GM10266 (cell line): Measurements from ENCODE around the gene GNAT3.

Experiments used
- DNase-seq: peaks from one replicate; pipeline ENCODE4 v3.0.0; 2012; ENCODE audit errors: extremely low spot score
- TF ChIP-seq, protein P1 (sequence below): IDR thresholded peaks from 2 replicates; pipeline ENCODE4 v1.5.1; 2012; ENCODE audit warnings: mild to moderate bottlenecking, low read depth; ENCODE audit not compliant: control insufficient read depth, insufficient read depth; ENCODE audit errors: missing control alignments

GNAT3 gene

DNA sequence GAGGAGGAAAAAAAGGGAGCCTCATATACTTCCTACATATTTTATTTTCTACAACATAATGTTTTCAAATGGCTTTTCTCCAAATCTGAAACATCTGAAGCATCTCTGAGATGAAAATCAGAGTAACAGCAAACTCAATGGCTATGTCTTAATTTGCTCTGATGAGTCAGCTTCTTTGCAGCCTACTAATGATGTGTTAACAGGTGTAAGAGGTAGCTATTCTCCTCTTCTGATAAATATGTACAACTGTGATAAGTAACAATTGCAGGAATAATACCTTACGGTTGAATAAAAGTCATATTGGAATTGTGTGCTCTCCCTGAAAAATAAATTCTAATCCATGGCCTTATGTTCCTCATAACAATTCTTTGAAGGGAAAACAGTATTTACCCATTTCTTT, 45.2 kb downstream of the GNAT3 start:
- TF ChIP-seq, protein P1, sequence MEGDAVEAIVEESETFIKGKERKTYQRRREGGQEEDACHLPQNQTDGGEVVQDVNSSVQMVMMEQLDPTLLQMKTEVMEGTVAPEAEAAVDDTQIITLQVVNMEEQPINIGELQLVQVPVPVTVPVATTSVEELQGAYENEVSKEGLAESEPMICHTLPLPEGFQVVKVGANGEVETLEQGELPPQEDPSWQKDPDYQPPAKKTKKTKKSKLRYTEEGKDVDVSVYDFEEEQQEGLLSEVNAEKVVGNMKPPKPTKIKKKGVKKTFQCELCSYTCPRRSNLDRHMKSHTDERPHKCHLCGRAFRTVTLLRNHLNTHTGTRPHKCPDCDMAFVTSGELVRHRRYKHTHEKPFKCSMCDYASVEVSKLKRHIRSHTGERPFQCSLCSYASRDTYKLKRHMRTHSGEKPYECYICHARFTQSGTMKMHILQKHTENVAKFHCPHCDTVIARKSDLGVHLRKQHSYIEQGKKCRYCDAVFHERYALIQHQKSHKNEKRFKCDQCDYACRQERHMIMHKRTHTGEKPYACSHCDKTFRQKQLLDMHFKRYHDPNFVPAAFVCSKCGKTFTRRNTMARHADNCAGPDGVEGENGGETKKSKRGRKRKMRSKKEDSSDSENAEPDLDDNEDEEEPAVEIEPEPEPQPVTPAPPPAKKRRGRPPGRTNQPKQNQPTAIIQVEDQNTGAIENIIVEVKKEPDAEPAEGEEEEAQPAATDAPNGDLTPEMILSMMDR, result no peak
- no peak for DNase-seq

DNA sequence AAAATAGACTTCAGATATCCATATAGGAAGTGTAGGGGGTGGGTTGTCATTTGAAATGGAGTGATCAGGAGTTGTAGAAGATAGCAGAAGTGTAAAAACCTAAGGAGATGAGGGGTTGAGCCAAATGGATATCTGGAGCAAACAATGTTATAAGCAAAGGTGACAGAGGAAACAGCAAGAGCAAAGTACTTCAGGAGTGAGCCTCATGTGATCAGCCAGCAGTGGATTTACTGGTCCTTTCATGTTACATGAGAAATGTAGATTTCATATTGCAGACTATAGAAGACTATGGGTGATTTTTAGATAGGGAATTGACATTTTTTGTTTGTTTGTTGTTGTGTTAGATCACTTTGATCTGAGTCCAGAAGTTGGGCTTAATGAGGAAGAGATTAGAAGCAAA, 47.7 kb downstream of the GNAT3 start:
- DNase-seq, result no peak
- TF ChIP-seq, protein P1, result no peak

DNA sequence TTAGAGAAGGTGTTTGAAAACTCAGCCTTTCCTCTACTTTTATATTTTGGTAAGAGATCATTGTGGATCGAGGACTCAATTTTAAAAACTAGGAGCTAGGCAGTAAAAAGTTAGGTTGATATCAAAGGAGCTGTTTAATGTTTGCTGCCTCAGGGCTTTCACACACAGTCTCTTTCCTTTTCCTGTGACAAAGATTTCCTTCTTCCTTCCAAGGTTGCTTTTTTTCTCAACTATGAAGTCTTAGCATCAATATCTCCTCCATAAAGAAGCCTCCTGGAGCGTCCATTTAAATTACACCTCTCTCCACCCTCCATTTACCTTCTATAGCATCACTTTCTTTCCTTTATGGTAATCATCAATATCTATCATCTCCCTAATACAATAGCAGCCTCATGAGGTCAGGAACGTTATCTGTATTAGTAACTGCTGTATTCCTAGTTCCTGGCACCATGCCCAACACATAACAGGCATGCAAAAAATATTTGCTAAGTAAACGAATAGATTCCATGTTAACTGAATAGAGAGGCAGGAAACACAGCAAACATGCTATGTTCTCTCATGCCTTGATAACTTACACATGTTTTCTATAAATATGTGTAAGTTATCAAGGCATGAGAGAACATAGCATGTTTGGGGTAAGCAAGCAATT, 48.5 kb downstream of the GNAT3 start:
- no peak for DNase-seq

DNA sequence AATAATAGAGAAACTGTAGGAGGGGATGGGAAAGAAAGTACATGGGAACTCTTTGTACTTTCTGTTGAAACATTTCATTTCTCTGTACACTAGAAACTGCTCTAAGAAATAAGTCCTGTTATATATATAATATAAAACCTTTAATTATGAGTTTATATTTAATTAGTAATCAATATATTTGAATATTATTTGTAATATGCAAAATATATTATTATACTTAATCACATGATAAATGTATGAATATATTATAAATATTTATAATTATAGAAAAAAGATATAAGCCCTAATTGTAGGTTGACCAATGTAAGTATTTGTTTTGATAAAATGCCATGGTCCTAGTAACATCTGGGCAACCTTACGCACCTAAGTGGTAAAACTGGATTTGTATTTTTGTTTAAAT, 51.0 kb downstream of the GNAT3 start:
- TF ChIP-seq, protein P1, result no peak
- no peak for DNase-seq

More for the DNA sequence above, 48.5 kb downstream of the GNAT3 start:
- TF ChIP-seq, protein P1, result no peak

DNA sequence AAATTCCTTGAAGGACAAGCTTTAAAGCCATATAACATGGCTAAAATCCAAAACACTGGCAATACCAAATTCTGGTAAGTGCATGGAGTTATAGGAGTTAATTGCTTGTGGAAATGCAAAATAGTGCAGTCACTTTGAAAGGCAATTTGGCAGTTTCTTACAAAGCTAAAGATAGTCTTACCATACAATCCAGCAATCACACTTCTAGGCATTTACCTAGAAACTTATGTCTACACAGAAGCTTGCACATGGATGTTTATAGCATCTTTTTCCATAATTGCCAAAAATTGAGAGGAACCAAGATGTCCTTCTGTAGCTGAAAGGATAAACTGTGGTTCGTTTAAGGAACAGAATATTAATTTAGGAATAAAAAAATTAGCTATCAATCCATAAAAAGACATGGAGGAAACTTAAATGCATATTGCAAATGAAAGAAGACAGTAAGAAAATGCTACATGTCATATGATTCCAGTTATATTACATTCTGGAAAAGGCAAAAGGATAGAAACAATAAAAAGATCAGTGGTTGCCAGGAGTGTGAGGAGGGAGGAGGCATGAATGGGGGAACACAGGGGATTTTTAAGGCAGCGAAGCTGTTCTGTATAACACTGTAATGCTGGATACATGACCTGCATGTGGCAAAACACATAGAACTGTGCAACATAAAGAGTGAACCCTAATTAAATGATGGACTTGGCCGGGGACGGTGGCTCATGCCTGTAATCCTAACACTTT, 51.9 kb downstream of the GNAT3 start:
- TF ChIP-seq, protein P1, result no peak
- DNase-seq, result no peak

DNA sequence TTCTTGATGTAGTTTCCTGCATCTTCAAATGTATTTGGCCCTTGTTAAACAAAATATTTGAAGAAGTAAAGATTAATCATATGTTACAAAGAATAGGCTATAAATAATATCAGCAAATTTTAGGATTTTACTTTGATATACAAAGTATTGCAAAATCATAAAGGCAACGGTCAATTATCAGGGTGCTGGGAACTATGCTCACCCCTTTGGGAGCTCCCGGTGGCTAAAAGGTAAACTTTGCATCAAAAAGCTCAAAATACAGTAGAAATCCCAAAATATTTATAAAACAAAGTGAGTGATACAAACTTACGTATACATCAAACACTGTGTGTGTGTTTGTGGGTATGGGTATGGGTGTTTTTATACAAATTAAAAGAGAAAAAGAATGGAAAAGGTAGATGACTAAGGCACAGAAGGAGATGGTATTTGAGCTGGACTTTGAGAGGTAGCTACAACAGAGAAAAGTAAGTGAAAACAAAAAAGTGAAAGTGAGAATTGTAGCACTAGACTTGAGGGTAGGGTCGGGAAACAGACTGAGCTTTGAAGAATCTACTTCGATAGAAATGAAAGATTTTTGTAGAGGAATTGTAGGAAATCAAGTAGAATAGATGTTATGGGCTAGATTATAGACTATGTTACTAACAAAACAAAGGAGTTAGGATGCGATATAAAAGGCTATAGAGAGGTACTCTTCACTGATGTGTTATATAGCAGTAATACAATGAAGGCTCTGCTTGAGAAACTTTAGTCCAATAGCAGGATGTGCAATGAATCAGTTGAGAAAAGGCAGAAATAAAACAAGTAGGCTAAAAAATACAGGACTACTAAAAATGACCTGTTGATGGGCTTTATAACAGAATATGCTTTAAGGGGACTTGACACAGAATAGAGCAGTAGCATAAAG, 52.8 kb downstream of the GNAT3 start:
- TF ChIP-seq, protein P1, result no peak
- DNase-seq, result no peak
